ENCODE results near the gene BAHD1. TPM values are rescaled to one million over a fixed set of nuclear protein-coding genes. Genes with fewer than 3 reads are reported as not detected.

Gene BAHD1
- total and polyA plus RNA-seq, 12 donors, result 13.2 to 58.8 (median 31.3) TPM

GRCh38 chr15:40438712-40439111 is 2.0 kb upstream of the BAHD1 start:
- TF ChIP-seq POLR2A (IDR thresholded peaks at IDR 0.05) (no peak), CTCF (IDR thresholded peaks at IDR 0.05) (no peak)
- Histone ChIP-seq H3K9me3 (replicated peaks in 1 of 3) (no peaks in the 10 kb centered on the region), H3K4me1 (replicated peaks in 1 of 2) (peaks cover 38 to 50% of the 10 kb centered on the region in 2 donors), H3K36me3 (replicated peaks in 1 of 2) (no peaks in the 10 kb centered on the region), H3K27ac (peak overlapping the region in 3 of 5 donors; percentile 72 to 94 (median 81)), H3K27me3 (peaks cover 4% of the 10 kb centered on the region), H3K4me3 (no peak overlapping the region)
- intact Hi-C loops (cut with DNase I), result no loop called here
- peak in 6 of 7 donors; percentile 43 to 70 (median 68) for DNase-seq
- 29 to 42% (median 37%) methylated on average over 12 of the region's 12 CpGs for WGBS, 4 donors

GRCh38 chr15:40439461-40439959 is 1.2 kb upstream of the BAHD1 start:
- WGBS, 4 donors, result 5 to 10% (median 6%) methylated on average over 8 to 15 of the region's 15 CpGs
- DNase-seq, result peak; percentile 51 to 75 (median 59)
- no peaks in the 10 kb centered on the region for H3K36me3 ChIP-seq (replicated peaks in 1 of 2)
- H3K4me3 ChIP-seq, result peak overlapping the region in 1 of 4 donors; percentile 99
- H3K27ac ChIP-seq, result peak overlapping the region in 4 of 5 donors; percentile 5 to 94 (median 76)
- peaks cover 40 to 56% of the 10 kb centered on the region in 2 donors for H3K4me1 ChIP-seq (replicated peaks in 1 of 2)
- TF ChIP-seq POLR2A (IDR thresholded peaks at IDR 0.05) (no peak), CTCF (IDR thresholded peaks at IDR 0.05) (no peak)
- peaks cover 4% of the 10 kb centered on the region for H3K27me3 ChIP-seq
- intact Hi-C loops (cut with DNase I), result no loop called here
- no peaks in the 10 kb centered on the region for H3K9me3 ChIP-seq (replicated peaks in 1 of 3)

GRCh38 chr15:40439960-40440742 is 602 bp upstream of the BAHD1 start:
- no peaks in the 10 kb centered on the region for H3K9me3 ChIP-seq (replicated peaks in 1 of 3)
- WGBS, 4 donors, result 0% methylated on average over 21 to 35 of the region's 35 CpGs
- H3K4me1 ChIP-seq (replicated peaks in 1 of 2), result peaks cover 45 to 63% of the 10 kb centered on the region in 2 donors
- DNase-seq, result peak; percentile 71 to 87 (median 79)
- H3K27me3 ChIP-seq, result peaks cover 4% of the 10 kb centered on the region
- intact Hi-C loops (cut with DNase I), result no loop called here
- H3K4me3 ChIP-seq, result peak overlapping the region in 2 of 4 donors; percentile 48 to 99
- no peak for TF ChIP-seq CTCF (IDR thresholded peaks at IDR 0.05)
- TF ChIP-seq POLR2A (IDR thresholded peaks at IDR 0.05), result peak in 1 of 2 donors; percentile 30
- H3K27ac ChIP-seq, result peak overlapping the region; percentile 5 to 94 (median 72)
- no peaks in the 10 kb centered on the region for H3K36me3 ChIP-seq (replicated peaks in 1 of 2)

All from adrenal gland (tissue), 12 donors.